A549 (cell line): ENCODE data around the gene ACTR10. TPM values are rescaled to one million over a fixed set of nuclear protein-coding genes. Genes with fewer than 3 reads are reported as not detected.

Experiments
- ATAC-seq, 2 experiments: fragments of 200-7000 bp in 1 of 2; fragments of >200 bp in 1 of 2; cut with Nextera tagmentation in 1 of 2; cut with Tn5 transposase in 1 of 2; 3 replicates each; pipeline versions ENCODE4 v1.8.0 to v1.9.1; 2018 to 2020; ENCODE audit warnings: mild to moderate bottlenecking in 1 of 2, moderate library complexity in 1 of 2
- CTCF ChIA-PET: fragments of 300-600 bp; sonication (Branson Sonifier 250); formaldehyde crosslinking; extraction: SDS; loops from one replicate; lab custom pipeline; 2021; ENCODE audit warnings: antibody characterized with exemption, inconsistent platforms; lab: Yijun Ruan, JAX
- POLR2A ChIA-PET: fragments of 350-600 bp; formaldehyde crosslinking; extraction: SDS; loops from one replicate; lab custom pipeline; 2021; ENCODE audit warnings: antibody characterized with exemption, inconsistent platforms; lab: Yijun Ruan, JAX
- DNase-seq, 2 experiments: peaks; one replicate each; pipeline versions ENCODE4 v3.0.0 to v3.0.0-alpha.2; 2011 to 2016; ENCODE audit warnings: low read depth in 1 of 2, low spot score in 1 of 2
- FAIRE-seq: peaks from 2 replicates; lab custom pipeline; 2011; peaks lifted over from hg19 to GRCh38; lab: Jason Lieb, UNC
- H3K27ac ChIP-seq, 2 experiments: fragments of >200 bp; sonication (Bioruptor Twin); formaldehyde crosslinking; 3 replicates each; pipeline ENCODE4 v1.5.1; 2016 to 2017
- H3K4me1 ChIP-seq: fragments of >200 bp; sonication (Bioruptor Twin); formaldehyde crosslinking; 3 replicates; pipeline ENCODE4 v1.6.1; 2016
- H3K4me2 ChIP-seq: fragments of >200 bp; sonication (Bioruptor Twin); formaldehyde crosslinking; 3 replicates; pipeline ENCODE4 v1.6.1; 2016
- H3K4me3 ChIP-seq: fragments of >200 bp; sonication (Bioruptor Twin); formaldehyde crosslinking; 3 replicates; pipeline ENCODE4 v1.5.1; 2016
- H3K9me3 ChIP-seq: fragments of >200 bp; sonication (Bioruptor Twin); formaldehyde crosslinking; 3 replicates; pipeline ENCODE4 v1.6.1; 2016
- CBX8 ChIP-seq: fragments of 200-600 bp; sonication (generic); IDR thresholded peaks from 2 replicates; pipeline ENCODE4 v1.6.1; 2016
- CEBPB ChIP-seq, 2 experiments: fragments of >200 bp in 1 of 2; sonication (Bioruptor Twin) in 1 of 2; formaldehyde crosslinking in 1 of 2; IDR thresholded peaks; 2 replicates each; pipeline ENCODE4 v1.6.1; 2012 to 2016
- EP300 ChIP-seq, 2 experiments: fragments of >200 bp; sonication (Bioruptor Twin); formaldehyde crosslinking; IDR thresholded peaks; 2 replicates in 1 of 2; 3 replicates in 1 of 2; pipeline ENCODE4 v1.6.1; 2016 to 2017
- FOSB ChIP-seq: fragments of 250-450 bp; sonication (Bioruptor Pico); IDR thresholded peaks from 2 replicates; pipeline ENCODE4 v1.5.0; 2020; ENCODE audit warnings: mild to moderate bottlenecking, moderate library complexity
- FOSL2 ChIP-seq, 2 experiments: fragments of 450-650 bp in 1 of 2; fragments of >200 bp in 1 of 2; sonication (Bioruptor Twin) in 1 of 2; formaldehyde crosslinking; IDR thresholded peaks; 2 replicates each; pipeline versions ENCODE4 v1.5.0 to v1.6.1; 2016 to 2020; ENCODE audit warnings: mild to moderate bottlenecking in 1 of 2, moderate library complexity in 1 of 2
- FOXS1 ChIP-seq: fragments of 250-450 bp; sonication (Bioruptor Pico); IDR thresholded peaks from 2 replicates; pipeline ENCODE4 v1.5.0; 2020; ENCODE audit warnings: mild to moderate bottlenecking, moderate library complexity
- JUNB ChIP-seq: fragments of >200 bp; sonication (Bioruptor Twin); formaldehyde crosslinking; IDR thresholded peaks from 2 replicates; pipeline ENCODE4 v1.6.1; 2016
- KDM1A ChIP-seq: fragments of 200-600 bp; sonication (generic); IDR thresholded peaks from 2 replicates; pipeline ENCODE4 v1.6.1; 2016; ENCODE audit warnings: low read depth, mild to moderate bottlenecking
- NR3C1 ChIP-seq: fragments of >200 bp; sonication (Bioruptor Twin); formaldehyde crosslinking; IDR thresholded peaks from 3 replicates; pipeline ENCODE4 v1.6.1; 2017
- RCOR1 ChIP-seq: fragments of 150-350 bp; IDR thresholded peaks from 2 replicates; pipeline ENCODE4 v1.6.1; 2014; ENCODE audit warnings: antibody characterized with exemption, low read length, low read depth
- TFCP2L1 ChIP-seq: fragments of 250-450 bp; sonication (Bioruptor Pico); IDR thresholded peaks from 2 replicates; pipeline ENCODE4 v1.5.0; 2021; ENCODE audit warnings: mild to moderate bottlenecking
- ZC3H11A ChIP-seq: fragments of 450-650 bp; IDR thresholded peaks from 2 replicates; pipeline ENCODE4 v1.6.1; 2014; ENCODE audit warnings: antibody characterized with exemption, mild to moderate bottlenecking
- ZSCAN20 ChIP-seq: fragments of 250-450 bp; sonication (Bioruptor Pico); IDR thresholded peaks from 2 replicates; pipeline ENCODE4 v1.8.0; 2022; ENCODE audit warnings: mild to moderate bottlenecking, moderate library complexity
- WGBS: methylation state at CpG from one replicate; pipeline ENCODE4 v1.1.6; 2017; ENCODE audit errors: missing lambda C conversion rate; 5-methylcytosine and 5-hydroxymethylcytosine counted together
- polyA plus RNA-seq, 4 experiments: library from polyadenylated mRNA; depleted of rRNA in 3 of 4; stranded (reverse); fragments of >200 nt; fragmentation: RNase III in 1 of 4; extraction: RNeasy Plus Mini Kit Qiagen cat#74134 plus additional on column Dnase treatment in 1 of 4; gene quantifications; 2 replicates in 3 of 4; 3 replicates in 1 of 4; pipeline ENCODE4 v1.2.3, GENCODE V29; 2011 to 2017
- TF ChIP-seq, protein P1 (sequence below): fragments of 150-350 bp; IDR thresholded peaks from 2 replicates; pipeline ENCODE4 v1.6.1; 2014; ENCODE audit warnings: low read depth, mild to moderate bottlenecking, low read length
- TF ChIP-seq, protein P2 (sequence below): fragments of >200 bp; sonication (Bioruptor Twin); formaldehyde crosslinking; IDR thresholded peaks from 3 replicates; pipeline ENCODE4 v1.5.1; 2016
- TF ChIP-seq, protein P3 (sequence below): IDR thresholded peaks from 2 replicates; pipeline ENCODE4 v1.6.1; 2012
- TF ChIP-seq, protein P4 (sequence below): fragments of 450-650 bp; IDR thresholded peaks from 2 replicates; pipeline ENCODE4 v1.6.1; 2014; ENCODE audit warnings: antibody characterized with exemption

Gene ACTR10
- polyA plus RNA-seq, 2 of the 4 experiments (the other 2 are of a cell fraction): 47.1 to 101 TPM

DNA sequence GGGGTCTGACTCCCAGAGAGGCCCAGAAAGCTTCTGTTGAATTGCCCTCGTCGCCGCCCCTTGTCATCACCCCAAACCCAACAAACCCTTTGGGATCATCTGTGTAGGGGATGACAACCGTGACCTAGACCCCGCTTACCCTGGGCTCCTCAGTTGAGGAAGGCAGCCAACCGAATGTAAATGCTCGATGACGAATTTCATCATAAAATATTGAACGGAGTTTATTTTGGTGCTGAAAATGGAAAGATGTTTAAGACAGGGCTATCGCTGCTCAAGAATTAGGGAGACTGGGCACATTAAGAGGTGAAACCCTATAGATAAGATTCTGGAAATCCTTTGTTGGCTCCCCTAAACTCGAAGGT lies 512 bp downstream of the ACTR10 start (continued):
- no peak for TF ChIP-seq NR3C1

DNA sequence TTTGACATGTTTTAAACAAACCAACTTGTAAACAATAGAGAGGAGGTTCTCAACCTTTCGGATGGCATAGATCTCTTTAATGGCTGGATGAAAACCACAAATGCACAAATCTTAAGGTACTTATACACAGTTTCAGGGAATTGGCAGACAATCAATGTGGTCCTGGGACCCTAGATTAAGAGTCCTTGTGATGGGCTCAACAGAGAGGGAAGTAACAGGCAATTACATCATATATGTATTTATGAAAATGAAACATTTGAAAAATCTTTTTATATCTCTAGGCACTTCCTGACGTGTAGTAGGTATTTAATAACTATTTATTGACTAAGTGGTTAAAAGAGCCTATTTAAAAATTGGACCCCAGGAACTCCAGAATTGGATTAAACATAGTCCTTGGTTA lies 897 bp downstream of the ACTR10 start:
- Histone ChIP-seq H3K27ac (peak overlapping the region; percentile 94 to 97), H3K4me3 (peak overlapping the region; percentile 64), H3K4me2 (peak overlapping the region; percentile 91), H3K9me3 (no peaks in the 10 kb centered on the region), H3K4me1 (peaks cover 8% of the 10 kb centered on the region; the same call in 2 of the 3 replicates)
- no peak for FAIRE-seq
- 22% methylated on average over 2 of the region's 2 CpGs for WGBS
- ChIA-PET POLR2A (interaction anchor here (1.2 to 2.0 kb wide), 3 partner anchors 40 to 97 kb away, joined by 5 to 9 read pairs (median 8); partner anchors contain the start of genes ARID4A and PSMA3), CTCF (no interaction called here)
- DNase-seq: no peak
- no peak for ATAC-seq
- TF ChIP-seq, protein P1, sequence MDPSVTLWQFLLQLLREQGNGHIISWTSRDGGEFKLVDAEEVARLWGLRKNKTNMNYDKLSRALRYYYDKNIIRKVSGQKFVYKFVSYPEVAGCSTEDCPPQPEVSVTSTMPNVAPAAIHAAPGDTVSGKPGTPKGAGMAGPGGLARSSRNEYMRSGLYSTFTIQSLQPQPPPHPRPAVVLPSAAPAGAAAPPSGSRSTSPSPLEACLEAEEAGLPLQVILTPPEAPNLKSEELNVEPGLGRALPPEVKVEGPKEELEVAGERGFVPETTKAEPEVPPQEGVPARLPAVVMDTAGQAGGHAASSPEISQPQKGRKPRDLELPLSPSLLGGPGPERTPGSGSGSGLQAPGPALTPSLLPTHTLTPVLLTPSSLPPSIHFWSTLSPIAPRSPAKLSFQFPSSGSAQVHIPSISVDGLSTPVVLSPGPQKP: no peak

DNA sequence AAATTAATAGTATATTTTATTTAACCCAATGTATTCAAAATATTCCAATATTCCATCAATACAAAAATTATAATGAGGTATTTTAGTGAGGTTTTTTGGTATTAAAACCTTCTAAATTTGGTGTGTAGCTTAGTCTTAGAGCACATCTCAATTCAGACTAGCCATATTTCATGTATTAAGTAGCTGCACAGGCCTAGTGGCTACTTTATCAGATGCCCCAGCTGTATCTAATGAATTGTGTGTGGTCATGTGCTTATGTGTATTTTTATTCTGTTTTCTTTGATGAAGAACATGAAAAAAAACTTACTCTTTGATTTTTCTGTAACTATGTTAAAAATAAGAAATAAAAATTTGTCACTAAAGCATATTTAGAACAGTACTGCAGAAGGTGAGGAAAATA lies 13.2 kb downstream of the ACTR10 start:
- DNase-seq: no peak
- ChIA-PET CTCF (interaction anchor here (1.0 to 1.1 kb wide), 2 partner anchors 9 to 183 kb away, joined by 3 read pairs; partner anchors contain the start of gene TOMM20L), POLR2A (no interaction called here)
- Histone ChIP-seq H3K9me3 (no peaks in the 10 kb centered on the region), H3K27ac (no peak overlapping the region), H3K4me2 (no peak overlapping the region), H3K4me1 (peaks cover 8% of the 10 kb centered on the region; the same call in 2 of the 3 replicates), H3K4me3 (no peak overlapping the region)
- FAIRE-seq: no peak
- no peak for ATAC-seq
- no peak for TF ChIP-seq NR3C1
- no peak for TF ChIP-seq FOSL2 (IDR thresholded peaks at IDR 0.05)
- TF ChIP-seq FOSL2 (CRISPR knock-in tag; IDR thresholded peaks at IDR 0.05): no peak
- no peak for TF ChIP-seq ZC3H11A
- TF ChIP-seq ZSCAN20: no peak
- TF ChIP-seq, protein P2, sequence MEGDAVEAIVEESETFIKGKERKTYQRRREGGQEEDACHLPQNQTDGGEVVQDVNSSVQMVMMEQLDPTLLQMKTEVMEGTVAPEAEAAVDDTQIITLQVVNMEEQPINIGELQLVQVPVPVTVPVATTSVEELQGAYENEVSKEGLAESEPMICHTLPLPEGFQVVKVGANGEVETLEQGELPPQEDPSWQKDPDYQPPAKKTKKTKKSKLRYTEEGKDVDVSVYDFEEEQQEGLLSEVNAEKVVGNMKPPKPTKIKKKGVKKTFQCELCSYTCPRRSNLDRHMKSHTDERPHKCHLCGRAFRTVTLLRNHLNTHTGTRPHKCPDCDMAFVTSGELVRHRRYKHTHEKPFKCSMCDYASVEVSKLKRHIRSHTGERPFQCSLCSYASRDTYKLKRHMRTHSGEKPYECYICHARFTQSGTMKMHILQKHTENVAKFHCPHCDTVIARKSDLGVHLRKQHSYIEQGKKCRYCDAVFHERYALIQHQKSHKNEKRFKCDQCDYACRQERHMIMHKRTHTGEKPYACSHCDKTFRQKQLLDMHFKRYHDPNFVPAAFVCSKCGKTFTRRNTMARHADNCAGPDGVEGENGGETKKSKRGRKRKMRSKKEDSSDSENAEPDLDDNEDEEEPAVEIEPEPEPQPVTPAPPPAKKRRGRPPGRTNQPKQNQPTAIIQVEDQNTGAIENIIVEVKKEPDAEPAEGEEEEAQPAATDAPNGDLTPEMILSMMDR: no peak
- TF ChIP-seq KDM1A: no peak
- TF ChIP-seq FOSB: no peak
- no peak for TF ChIP-seq EP300 (IDR thresholded peaks at IDR 0.05)
- no peak for TF ChIP-seq TFCP2L1 (CRISPR knock-in tag)
- TF ChIP-seq, protein P3, sequence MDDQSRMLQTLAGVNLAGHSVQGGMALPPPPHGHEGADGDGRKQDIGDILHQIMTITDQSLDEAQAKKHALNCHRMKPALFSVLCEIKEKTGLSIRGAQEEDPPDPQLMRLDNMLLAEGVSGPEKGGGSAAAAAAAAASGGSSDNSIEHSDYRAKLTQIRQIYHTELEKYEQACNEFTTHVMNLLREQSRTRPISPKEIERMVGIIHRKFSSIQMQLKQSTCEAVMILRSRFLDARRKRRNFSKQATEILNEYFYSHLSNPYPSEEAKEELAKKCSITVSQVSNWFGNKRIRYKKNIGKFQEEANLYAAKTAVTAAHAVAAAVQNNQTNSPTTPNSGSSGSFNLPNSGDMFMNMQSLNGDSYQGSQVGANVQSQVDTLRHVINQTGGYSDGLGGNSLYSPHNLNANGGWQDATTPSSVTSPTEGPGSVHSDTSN: no peak
- no peak for TF ChIP-seq FOXS1 (CRISPR knock-in tag)
- TF ChIP-seq CEBPB (IDR thresholded peaks at IDR 0.05): no peak
- TF ChIP-seq JUNB: no peak
- no peak for TF ChIP-seq RCOR1
- no peak for TF ChIP-seq CBX8
- TF ChIP-seq, protein P4, sequence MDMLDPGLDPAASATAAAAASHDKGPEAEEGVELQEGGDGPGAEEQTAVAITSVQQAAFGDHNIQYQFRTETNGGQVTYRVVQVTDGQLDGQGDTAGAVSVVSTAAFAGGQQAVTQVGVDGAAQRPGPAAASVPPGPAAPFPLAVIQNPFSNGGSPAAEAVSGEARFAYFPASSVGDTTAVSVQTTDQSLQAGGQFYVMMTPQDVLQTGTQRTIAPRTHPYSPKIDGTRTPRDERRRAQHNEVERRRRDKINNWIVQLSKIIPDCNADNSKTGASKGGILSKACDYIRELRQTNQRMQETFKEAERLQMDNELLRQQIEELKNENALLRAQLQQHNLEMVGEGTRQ: no peak
